ENCODE results near the gene EMILIN2. TPM values are rescaled to one million over a fixed set of nuclear protein-coding genes. Genes with fewer than 3 reads are reported as not detected.

The EMILIN2 gene
- total and polyA plus RNA-seq, 2 donors (not counting 3 experiments of a cell fraction or from before 2014, with no cell fraction given) = 9.4 to 13.4 TPM

DNA sequence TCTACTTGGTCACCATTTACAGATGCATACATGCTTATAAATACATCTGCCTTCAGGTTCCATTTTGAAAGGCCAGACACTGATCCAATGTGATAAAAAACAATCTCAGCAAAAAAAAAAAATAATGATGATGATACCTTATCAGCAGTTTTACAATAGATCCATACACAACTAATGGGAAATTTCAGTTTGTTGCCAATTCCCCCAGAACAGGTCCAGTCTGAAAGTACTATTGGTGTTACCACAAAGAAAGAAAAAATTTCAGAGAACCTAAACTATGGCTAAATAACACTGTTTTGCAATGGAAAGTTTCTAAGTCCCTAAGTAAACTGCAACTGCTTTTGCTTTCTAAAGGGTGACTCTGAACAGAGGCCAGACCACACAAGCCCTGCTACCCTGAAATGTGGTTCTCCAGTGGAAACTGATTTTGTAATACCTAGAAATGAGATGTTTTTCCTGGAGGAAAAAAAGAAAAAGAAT is 112.1 kb downstream of the EMILIN2 start:
- Histone ChIP-seq H3K27me3 (ENCODE audit: control insufficient read depth in 2 of 2, insufficient read depth in 2 of 2, low read length in 2 of 2) (no peaks in the 10 kb centered on the region), H2AFZ (ENCODE audit: low read depth, low read length) (no peak overlapping the region), H3K4me1 (ENCODE audit: control insufficient read depth, extremely low read depth, insufficient read depth, low read length) (no peaks in the 10 kb centered on the region), H3K9me1 (replicated peaks; ENCODE audit: control insufficient read depth, extremely low read depth, insufficient read depth, low read length) (no peaks in the 10 kb centered on the region), H4K20me1 (replicated peaks; ENCODE audit: control insufficient read depth, extremely low read depth, insufficient read depth, low read length) (no peaks in the 10 kb centered on the region), H3K79me2 (ENCODE audit: control insufficient read depth, insufficient read depth, low read length) (peaks cover 52% of the 10 kb centered on the region), H3K27ac (ENCODE audit: insufficient read depth, low read depth, low read length) (no peak overlapping the region), H3K36me3 (ENCODE audit: control insufficient read depth in 2 of 2, extremely low read depth in 1 of 2, insufficient read depth in 2 of 2, low read length in 2 of 2) (peaks cover 4 to 5% of the 10 kb centered on the region in 2 experiments), H3K9me3 (replicated peaks; ENCODE audit: control insufficient read depth, insufficient read depth, low read length) (no peaks in the 10 kb centered on the region), H3K4me2 (ENCODE audit: insufficient read depth, low read length) (no peak overlapping the region), H3K9ac (replicated peaks; ENCODE audit: extremely low read depth, insufficient read depth, low read length) (no peak overlapping the region), H3K4me3 (replicated peaks in 1 of 3; ENCODE audit: insufficient read depth in 1 of 3, low read depth in 1 of 3, low read length in 3 of 3) (no peak overlapping the region)
- FAIRE-seq = no peak
- no peak for DNase-seq (ENCODE audit: low read depth, low spot score)
- ChIA-PET POLR2A (no interaction called here), CTCF (interaction anchor here (0.9 to 3.7 kb wide), 5 partner anchors 11 to 104 kb away, joined by 3 to 17 read pairs (median 4); no protein-coding TSS in a partner anchor)
- dilution Hi-C loops (cut with MboI; ENCODE audit: extremely low pct_ligation_motif_present, low sequenced_read_pairs) = no loop called here
- TF ChIP-seq EZH2 (IDR thresholded peaks at IDR 0.05; ENCODE audit: borderline replicate concordance, low read depth, low read length, severe bottlenecking) (no peak), MYC (IDR thresholded peaks at IDR 0.05; ENCODE audit: low read depth, low read length) (no peak), FOS (IDR thresholded peaks at IDR 0.05; ENCODE audit: borderline replicate concordance, insufficient read depth, low read length) (no peak), POLR2AphosphoS5 (IDR thresholded peaks at IDR 0.05; ENCODE audit: insufficient read depth, low read depth, low read length) (no peak), GATA2 (IDR thresholded peaks at IDR 0.05; ENCODE audit: insufficient read depth, insufficient read length, low read depth, low read length) (no peak), POLR2A (IDR thresholded peaks at IDR 0.05; ENCODE audit: low read depth, low read length) (no peak), JUN (IDR thresholded peaks at IDR 0.05; ENCODE audit: borderline replicate concordance, insufficient read depth, insufficient read length, low read depth) (no peak)
- TF ChIP-seq, protein P1, sequence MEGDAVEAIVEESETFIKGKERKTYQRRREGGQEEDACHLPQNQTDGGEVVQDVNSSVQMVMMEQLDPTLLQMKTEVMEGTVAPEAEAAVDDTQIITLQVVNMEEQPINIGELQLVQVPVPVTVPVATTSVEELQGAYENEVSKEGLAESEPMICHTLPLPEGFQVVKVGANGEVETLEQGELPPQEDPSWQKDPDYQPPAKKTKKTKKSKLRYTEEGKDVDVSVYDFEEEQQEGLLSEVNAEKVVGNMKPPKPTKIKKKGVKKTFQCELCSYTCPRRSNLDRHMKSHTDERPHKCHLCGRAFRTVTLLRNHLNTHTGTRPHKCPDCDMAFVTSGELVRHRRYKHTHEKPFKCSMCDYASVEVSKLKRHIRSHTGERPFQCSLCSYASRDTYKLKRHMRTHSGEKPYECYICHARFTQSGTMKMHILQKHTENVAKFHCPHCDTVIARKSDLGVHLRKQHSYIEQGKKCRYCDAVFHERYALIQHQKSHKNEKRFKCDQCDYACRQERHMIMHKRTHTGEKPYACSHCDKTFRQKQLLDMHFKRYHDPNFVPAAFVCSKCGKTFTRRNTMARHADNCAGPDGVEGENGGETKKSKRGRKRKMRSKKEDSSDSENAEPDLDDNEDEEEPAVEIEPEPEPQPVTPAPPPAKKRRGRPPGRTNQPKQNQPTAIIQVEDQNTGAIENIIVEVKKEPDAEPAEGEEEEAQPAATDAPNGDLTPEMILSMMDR (IDR thresholded peaks at IDR 0.05; ENCODE audit: extremely low read depth in 1 of 2, insufficient read depth in 1 of 2, low read depth in 1 of 2, low read length in 2 of 2) = no peak
- TF ChIP-seq, protein P2, sequence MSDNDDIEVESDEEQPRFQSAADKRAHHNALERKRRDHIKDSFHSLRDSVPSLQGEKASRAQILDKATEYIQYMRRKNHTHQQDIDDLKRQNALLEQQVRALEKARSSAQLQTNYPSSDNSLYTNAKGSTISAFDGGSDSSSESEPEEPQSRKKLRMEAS (IDR thresholded peaks at IDR 0.05; ENCODE audit: insufficient read depth, insufficient read length) = no peak
- BruUV-seq (replicated peaks) = no TSS peak
- intact Hi-C loops (cut with micrococcal nuclease) = no loop called here
